Urinary bladder (tissue), 4 donors: ENCODE results near the gene CLDN20. TPM values are rescaled to one million over a fixed set of nuclear protein-coding genes. Genes with fewer than 3 reads are reported as not detected.

Source experiments
- DNase-seq: peaks from one replicate; pipeline ENCODE4 v3.0.0-alpha.2; 2015; ENCODE audit errors: extremely low spot score
- H3K27ac ChIP-seq: one replicate; pipeline ENCODE4 v1.5.1; 2013; ENCODE audit warnings: low read depth, mild to moderate bottlenecking, moderate library complexity
- H3K36me3 ChIP-seq: one replicate; pipeline ENCODE4 v1.6.1; 2013; ENCODE audit warnings: mild to moderate bottlenecking, moderate library complexity; ENCODE audit not compliant: insufficient read depth
- H3K4me1 ChIP-seq: one replicate; pipeline ENCODE4 v1.6.1; 2013; ENCODE audit warnings: mild to moderate bottlenecking, moderate library complexity; ENCODE audit not compliant: insufficient read depth
- H3K4me3 ChIP-seq: one replicate; pipeline ENCODE4 v1.5.1; 2013; ENCODE audit warnings: low read depth, low read length
- WGBS: extraction: QIAGEN DNeasy Blood & Tissue Kit; methylation state at CpG from one replicate; pipeline ENCODE4 v1.1.7; 2013; 5-methylcytosine and 5-hydroxymethylcytosine counted together
- polyA plus RNA-seq: library from polyadenylated mRNA; stranded (reverse); fragments of 200-250 nt; gene quantifications from one replicate; pipeline ENCODE4 v1.2.3, GENCODE V29; 2013
- total RNA-seq: library from RNA; depleted of rRNA; stranded (reverse); fragments of >200 nt; gene quantifications from one replicate; pipeline ENCODE4 v1.2.3, GENCODE V29; 2014
- donor health status: healthy with polysubstance abuse.
- donor health status: healthy.

Gene CLDN20
- total and polyA plus RNA-seq, 2 donors, result 0.06 TPM; not detected in 1

GRCh38 chr6:155232848-155233247 lies 31.0 kb upstream of the CLDN20 start:
- Histone ChIP-seq H3K36me3 (no peaks in the 10 kb centered on the region), H3K4me3 (no peak overlapping the region), H3K27ac (no peak overlapping the region), H3K4me1 (no peaks in the 10 kb centered on the region)
- 63% methylated on average over 6 of the region's 6 CpGs for WGBS
- no peak for DNase-seq

- DNase-seq, result no peak
- 73% methylated on average over 4 of the region's 4 CpGs for WGBS
- H3K4me1 ChIP-seq, result no peaks in the 10 kb centered on the region
- no peaks in the 10 kb centered on the region for H3K36me3 ChIP-seq
- no peak overlapping the region for H3K4me3 ChIP-seq
- no peak overlapping the region for H3K27ac ChIP-seq
These were observed 29.6 kb upstream of the CLDN20 start for GRCh38 chr6:155234167-155234566.

GRCh38 chr6:155234687-155235086 lies 29.1 kb upstream of the CLDN20 start:
- Histone ChIP-seq H3K27ac (no peak overlapping the region), H3K36me3 (no peaks in the 10 kb centered on the region), H3K4me3 (no peak overlapping the region), H3K4me1 (no peaks in the 10 kb centered on the region)
- 67% methylated on average over 4 of the region's 4 CpGs for WGBS
- no peak for DNase-seq

GRCh38 chr6:155235087-155235486 lies 28.7 kb upstream of the CLDN20 start:
- H3K4me3 ChIP-seq, result no peak overlapping the region
- H3K36me3 ChIP-seq, result no peaks in the 10 kb centered on the region
- no peak for DNase-seq
- H3K27ac ChIP-seq, result no peak overlapping the region
- H3K4me1 ChIP-seq, result no peaks in the 10 kb centered on the region
- WGBS, result 25% methylated on average over 5 of the region's 5 CpGs

GRCh38 chr6:155237613-155238012 lies 26.2 kb upstream of the CLDN20 start:
- DNase-seq, result no peak
- H3K4me3 ChIP-seq, result no peak overlapping the region
- H3K4me1 ChIP-seq, result no peaks in the 10 kb centered on the region
- 60% methylated on average over 1 of the region's 1 CpG for WGBS
- no peaks in the 10 kb centered on the region for H3K36me3 ChIP-seq
- no peak overlapping the region for H3K27ac ChIP-seq

GRCh38 chr6:155240905-155241600 lies 22.8 kb upstream of the CLDN20 start:
- no peak for DNase-seq
- WGBS, result 82% methylated on average over 19 of the region's 19 CpGs
- Histone ChIP-seq H3K4me3 (no peak overlapping the region), H3K36me3 (no peaks in the 10 kb centered on the region), H3K27ac (no peak overlapping the region), H3K4me1 (no peaks in the 10 kb centered on the region)

- H3K4me3 ChIP-seq, result no peak overlapping the region
- H3K36me3 ChIP-seq, result no peaks in the 10 kb centered on the region
- no peaks in the 10 kb centered on the region for H3K4me1 ChIP-seq
- WGBS, result 80% methylated on average over 8 of the region's 8 CpGs
- DNase-seq, result no peak
- no peak overlapping the region for H3K27ac ChIP-seq
These were observed 21.8 kb upstream of the CLDN20 start for GRCh38 chr6:155241966-155242365.

GRCh38 chr6:155244434-155244833 lies 19.4 kb upstream of the CLDN20 start:
- Histone ChIP-seq H3K27ac (no peak overlapping the region), H3K4me3 (no peak overlapping the region), H3K36me3 (no peaks in the 10 kb centered on the region), H3K4me1 (no peaks in the 10 kb centered on the region)
- WGBS, result 56% methylated on average over 4 of the region's 4 CpGs
- DNase-seq, result no peak

- no peaks in the 10 kb centered on the region for H3K4me1 ChIP-seq
- no peak for DNase-seq
- no peaks in the 10 kb centered on the region for H3K36me3 ChIP-seq
- no peak overlapping the region for H3K27ac ChIP-seq
- no peak overlapping the region for H3K4me3 ChIP-seq
- WGBS, result 89% methylated on average over 7 of the region's 7 CpGs
These were observed 18.6 kb upstream of the CLDN20 start for GRCh38 chr6:155245193-155245592.

- H3K4me3 ChIP-seq, result no peak overlapping the region
- DNase-seq, result no peak
- no peak overlapping the region for H3K27ac ChIP-seq
- H3K36me3 ChIP-seq, result no peaks in the 10 kb centered on the region
- WGBS, result 69% methylated on average over 3 of the region's 3 CpGs
- no peaks in the 10 kb centered on the region for H3K4me1 ChIP-seq
These were observed 18.0 kb upstream of the CLDN20 start for GRCh38 chr6:155245831-155246230.

- Histone ChIP-seq H3K4me1 (no peaks in the 10 kb centered on the region), H3K27ac (no peak overlapping the region), H3K4me3 (no peak overlapping the region), H3K36me3 (no peaks in the 10 kb centered on the region)
- WGBS, result 91% methylated on average over 2 of the region's 2 CpGs
- no peak for DNase-seq
These were observed 17.0 kb upstream of the CLDN20 start for GRCh38 chr6:155246825-155247224.

- no peaks in the 10 kb centered on the region for H3K36me3 ChIP-seq
- WGBS, result 78% methylated on average over 5 of the region's 5 CpGs
- H3K4me3 ChIP-seq, result no peak overlapping the region
- H3K27ac ChIP-seq, result no peak overlapping the region
- DNase-seq, result no peak
- H3K4me1 ChIP-seq, result no peaks in the 10 kb centered on the region
These were observed 16.2 kb upstream of the CLDN20 start for GRCh38 chr6:155247618-155248007.

GRCh38 chr6:155248008-155249001 lies 15.5 kb upstream of the CLDN20 start:
- no peak for DNase-seq

More at GRCh38 chr6:155248008-155249001, 15.5 kb upstream of the CLDN20 start:
- no peaks in the 10 kb centered on the region for H3K36me3 ChIP-seq
- no peak overlapping the region for H3K27ac ChIP-seq
- H3K4me1 ChIP-seq, result no peaks in the 10 kb centered on the region
- H3K4me3 ChIP-seq, result no peak overlapping the region
- 64% methylated on average over 30 of the region's 30 CpGs for WGBS
